SU-DHL-6 (cell line): ENCODE measurements around the gene PEDS1.

Source experiments
- CTCF ChIP-seq: fragments of 200-600 bp; sonication (generic); IDR thresholded peaks from one replicate; pipeline ENCODE4 v1.5.1; 2017; ENCODE audit warnings: antibody characterized with exemption, mild to moderate bottlenecking, low read length, moderate library complexity; ENCODE audit not compliant: insufficient read depth, poor library complexity, severe bottlenecking
- EZH2phosphoT487 ChIP-seq: fragments of 200-600 bp; sonication (generic), shearing (Covaris generic); conservative IDR thresholded peaks from 2 replicates; pipeline ENCODE4 v1.6.1; 2018; ENCODE audit warnings: mild to moderate bottlenecking, antibody characterized with exemption, low read length, moderate library complexity, mixed read lengths

GRCh38 chr20:50111120-50111828 is 42.2 kb downstream of the PEDS1 start:
- TF ChIP-seq CTCF (no peak), EZH2phosphoT487 (no peak)
